ENCODE measurements around the gene MLIP.

Gene MLIP

GRCh38 chr6:54095723-54096122, 15.5 kb upstream of the MLIP start:
- DNase-seq (ENCODE audit: low read depth): no peak

- no peak for DNase-seq (ENCODE audit: low read depth)
Observed at GRCh38 chr6:54096811-54097210, 14.4 kb upstream of the MLIP start.

GRCh38 chr6:54097753-54098152, 13.5 kb upstream of the MLIP start:
- no peak for DNase-seq (ENCODE audit: low read depth)

GRCh38 chr6:54098450-54099044, 12.7 kb upstream of the MLIP start:
- DNase-seq (ENCODE audit: low read depth): no peak

- no peak for DNase-seq (ENCODE audit: low read depth)
Observed at GRCh38 chr6:54099225-54099624, 12.0 kb upstream of the MLIP start.

- no peak for DNase-seq (ENCODE audit: low read depth)
Observed at GRCh38 chr6:54100411-54101006, 10.7 kb upstream of the MLIP start.

GRCh38 chr6:54102238-54102637, 9.0 kb upstream of the MLIP start:
- no peak for DNase-seq (ENCODE audit: low read depth)

- DNase-seq (ENCODE audit: low read depth): no peak
Observed at GRCh38 chr6:54103497-54103896, 7.7 kb upstream of the MLIP start.

GRCh38 chr6:54106727-54107126, 4.5 kb upstream of the MLIP start:
- no peak for DNase-seq (ENCODE audit: low read depth)

GRCh38 chr6:54107470-54108090, 3.7 kb upstream of the MLIP start:
- no peak for DNase-seq (ENCODE audit: low read depth)

- DNase-seq (ENCODE audit: low read depth): no peak
Observed at GRCh38 chr6:54108271-54108670, 3.0 kb upstream of the MLIP start.

GRCh38 chr6:54109586-54109985, 1.7 kb upstream of the MLIP start:
- no peak for DNase-seq (ENCODE audit: low read depth)

- no peak for DNase-seq (ENCODE audit: low read depth)
Observed at GRCh38 chr6:54112151-54112650, 958 bp downstream of the MLIP start.

GRCh38 chr6:54114991-54115390, 3.7 kb downstream of the MLIP start:
- DNase-seq (ENCODE audit: low read depth): no peak

GRCh38 chr6:54115966-54116365, 4.7 kb downstream of the MLIP start:
- DNase-seq (ENCODE audit: low read depth): no peak

GRCh38 chr6:54118117-54118516, 6.9 kb downstream of the MLIP start:
- DNase-seq (ENCODE audit: low read depth): no peak

- no peak for DNase-seq (ENCODE audit: low read depth)
Observed at GRCh38 chr6:54125493-54125892, 14.2 kb downstream of the MLIP start.

- DNase-seq (ENCODE audit: low read depth): no peak
Observed at GRCh38 chr6:54130179-54130578, 18.9 kb downstream of the MLIP start.

- no peak for DNase-seq (ENCODE audit: low read depth)
Observed at GRCh38 chr6:54132587-54132986, 21.3 kb downstream of the MLIP start.

GRCh38 chr6:54133186-54133585, 21.9 kb downstream of the MLIP start:
- no peak for DNase-seq (ENCODE audit: low read depth)

GRCh38 chr6:54134935-54135334, 23.7 kb downstream of the MLIP start:
- DNase-seq (ENCODE audit: low read depth): no peak

- DNase-seq (ENCODE audit: low read depth): peak; percentile 5
Observed at GRCh38 chr6:54135665-54136369, 24.6 kb downstream of the MLIP start.

GRCh38 chr6:54138795-54139194, 27.6 kb downstream of the MLIP start:
- DNase-seq (ENCODE audit: low read depth): no peak
